GM21576 (cell line): ENCODE data around the gene EEPD1.

ENCODE experiments used
- ATAC-seq: cut with Tn5 transposase; IDR thresholded peaks from one replicate; pipeline ENCODE4 v1.9.1; 2021; ENCODE audit warnings: mild to moderate bottlenecking, moderate library complexity; ENCODE audit not compliant: unreplicated experiment

EEPD1 gene

GRCh38 chr7:36296284-36296683, 143.2 kb downstream of the EEPD1 start:
- no peak for ATAC-seq

DNA sequence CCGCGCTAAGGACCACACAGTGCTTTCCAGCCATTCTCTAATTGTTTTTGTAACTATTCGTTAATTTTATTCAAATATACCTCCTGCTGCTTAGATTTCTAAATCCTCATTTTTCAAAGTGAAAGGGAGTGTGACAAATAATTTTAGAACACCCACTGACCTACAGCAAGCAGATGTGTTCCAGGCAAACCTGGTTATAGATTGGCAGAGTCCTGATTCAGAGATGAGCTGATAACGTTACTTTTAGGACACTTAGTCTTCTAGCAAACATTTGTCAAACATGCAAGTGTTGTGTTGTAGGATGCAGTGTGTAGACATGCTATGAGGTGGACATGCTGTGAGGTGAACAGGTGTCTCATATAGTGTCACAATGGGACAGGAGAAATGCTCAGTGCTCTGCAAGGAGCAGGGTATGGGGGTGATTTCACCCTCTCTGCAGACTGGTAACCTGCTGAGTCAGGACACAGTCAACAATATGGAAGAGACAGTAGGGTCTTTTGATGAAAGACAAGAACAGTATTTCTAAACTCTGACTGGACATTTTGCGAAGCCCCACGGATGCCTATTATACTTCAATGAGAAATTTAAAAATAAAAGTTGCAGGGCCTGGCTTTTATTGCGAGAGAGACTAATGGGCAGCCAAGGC, 144.4 kb downstream of the EEPD1 start:
- ATAC-seq: no peak

GRCh38 chr7:36298106-36298505, 145.1 kb downstream of the EEPD1 start:
- ATAC-seq: no peak

- ATAC-seq: no peak
Observed at GRCh38 chr7:36299223-36299774, 146.2 kb downstream of the EEPD1 start.

- ATAC-seq: no peak
Observed at GRCh38 chr7:36299823-36300341, 146.8 kb downstream of the EEPD1 start.

DNA sequence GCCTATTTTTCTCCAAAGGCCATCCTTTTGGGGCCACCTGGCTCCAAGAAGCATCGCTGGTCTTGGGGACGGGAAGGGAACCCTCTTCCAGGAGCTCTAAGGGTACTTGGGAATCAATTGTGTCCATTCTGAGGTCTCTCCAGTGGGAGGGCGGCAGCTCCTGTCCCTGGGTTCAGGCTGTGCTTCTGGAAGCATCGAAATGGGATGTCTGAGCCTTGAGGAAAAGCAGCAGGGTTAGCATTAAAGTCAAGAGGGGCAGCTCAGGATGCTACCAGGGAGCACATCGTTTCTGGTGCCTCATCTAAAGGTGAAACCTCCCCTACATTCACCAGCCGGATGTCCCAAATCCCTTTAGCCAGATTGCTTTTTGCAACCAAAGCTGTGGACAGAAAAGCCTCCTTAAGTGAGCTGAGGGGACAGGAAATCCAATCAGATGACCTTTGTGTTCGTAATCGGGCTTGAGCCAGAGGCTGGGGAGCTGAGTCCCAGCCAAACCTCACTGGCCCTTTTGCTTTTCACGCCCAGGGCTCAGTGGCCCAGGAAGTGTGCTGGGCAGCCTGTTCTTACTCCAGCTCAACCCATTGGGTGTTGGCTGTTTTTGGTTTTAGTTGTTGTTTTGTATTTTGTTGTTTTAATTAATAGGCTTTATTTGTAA, 147.8 kb downstream of the EEPD1 start:
- ATAC-seq: no peak

DNA sequence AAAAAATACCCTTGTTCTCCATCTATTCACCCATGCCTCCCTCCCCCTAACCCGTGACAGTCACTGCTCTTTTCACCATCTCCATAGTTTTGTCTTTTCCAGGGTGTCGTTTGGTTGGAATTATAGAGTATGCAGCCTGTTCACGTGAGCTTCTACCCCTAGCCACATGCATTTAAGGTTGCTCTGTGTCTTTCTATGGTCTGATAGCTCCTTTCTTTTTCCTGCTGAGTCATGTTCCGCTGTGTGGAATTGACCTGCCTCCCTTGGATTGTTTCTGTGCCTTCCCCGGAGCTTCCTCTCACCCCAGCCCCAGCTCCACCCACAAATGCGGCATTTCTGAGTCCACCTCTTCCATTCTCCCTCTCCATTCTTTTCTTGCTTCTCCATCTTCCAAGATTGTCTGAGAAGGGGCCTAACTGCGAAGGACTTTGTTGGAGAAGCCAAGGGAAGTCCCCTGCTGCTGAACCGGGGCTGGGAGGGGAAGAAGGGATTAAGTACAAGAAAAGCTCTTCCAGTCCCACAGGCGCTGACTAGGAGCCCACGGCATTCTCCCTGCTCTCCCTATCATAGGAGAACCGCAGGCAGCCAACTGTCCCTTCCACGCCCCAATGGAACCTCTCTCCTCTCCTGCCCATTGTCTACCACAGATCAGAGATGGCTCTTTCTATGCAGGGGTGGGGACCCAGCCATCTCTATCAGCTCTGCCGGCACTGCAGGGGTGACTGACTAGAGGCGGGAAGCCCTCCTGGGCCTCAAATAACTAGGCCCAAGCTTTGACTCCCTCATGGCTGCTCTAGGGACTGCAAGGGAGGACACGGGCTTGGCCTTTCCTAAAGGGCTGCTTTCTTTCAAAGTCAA, 149.1 kb downstream of the EEPD1 start:
- ATAC-seq: no peak

- no peak for ATAC-seq
Observed at GRCh38 chr7:36303202-36304098, 150.4 kb downstream of the EEPD1 start.

- ATAC-seq: no peak
Observed at GRCh38 chr7:36304099-36304425, 151.0 kb downstream of the EEPD1 start.

GRCh38 chr7:36305226-36305625, 152.2 kb downstream of the EEPD1 start:
- no peak for ATAC-seq

- no peak for ATAC-seq
Observed at GRCh38 chr7:36305648-36306047, 152.6 kb downstream of the EEPD1 start.

GRCh38 chr7:36306222-36306621, 153.2 kb downstream of the EEPD1 start:
- no peak for ATAC-seq

DNA sequence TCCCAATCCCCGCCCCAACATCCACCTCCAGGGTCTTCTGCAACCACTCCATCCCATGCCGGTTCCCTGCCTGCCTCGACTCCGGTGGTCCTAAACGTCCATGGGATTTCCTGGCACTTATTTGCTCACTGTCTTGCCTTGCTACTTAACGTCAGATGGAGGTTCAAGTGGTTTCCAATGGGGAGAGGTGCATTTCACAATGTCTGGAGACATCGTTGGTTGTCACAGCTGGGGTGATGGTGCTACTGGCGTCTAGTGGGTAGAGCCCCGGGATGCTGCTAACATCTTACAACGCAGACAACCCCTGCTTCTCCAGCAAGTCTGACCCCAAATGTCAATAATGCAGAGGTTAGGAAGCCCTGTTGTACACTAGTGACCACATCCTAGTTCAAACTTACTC, 153.7 kb downstream of the EEPD1 start:
- no peak for ATAC-seq

DNA sequence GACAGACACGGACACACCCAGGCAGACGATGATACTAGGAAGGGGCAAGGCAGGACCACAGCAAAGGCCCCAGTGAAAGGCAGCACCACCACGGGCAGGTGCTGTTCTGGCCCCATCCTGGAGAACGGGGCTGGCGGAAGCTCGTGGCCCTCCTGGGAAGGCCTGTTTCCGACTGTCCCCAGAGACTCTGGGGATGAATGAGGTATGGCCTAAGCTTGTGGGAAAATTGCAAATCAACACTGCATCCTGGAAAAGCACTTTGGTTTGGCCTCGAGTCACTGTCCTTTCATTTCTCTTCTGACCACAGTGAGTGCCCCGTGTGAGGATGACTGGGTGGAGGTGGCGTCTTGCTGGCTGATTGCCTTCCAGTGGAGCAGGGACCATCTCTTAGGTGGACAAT, 155.0 kb downstream of the EEPD1 start:
- no peak for ATAC-seq

- no peak for ATAC-seq
Observed at GRCh38 chr7:36309301-36309700, 156.2 kb downstream of the EEPD1 start.

DNA sequence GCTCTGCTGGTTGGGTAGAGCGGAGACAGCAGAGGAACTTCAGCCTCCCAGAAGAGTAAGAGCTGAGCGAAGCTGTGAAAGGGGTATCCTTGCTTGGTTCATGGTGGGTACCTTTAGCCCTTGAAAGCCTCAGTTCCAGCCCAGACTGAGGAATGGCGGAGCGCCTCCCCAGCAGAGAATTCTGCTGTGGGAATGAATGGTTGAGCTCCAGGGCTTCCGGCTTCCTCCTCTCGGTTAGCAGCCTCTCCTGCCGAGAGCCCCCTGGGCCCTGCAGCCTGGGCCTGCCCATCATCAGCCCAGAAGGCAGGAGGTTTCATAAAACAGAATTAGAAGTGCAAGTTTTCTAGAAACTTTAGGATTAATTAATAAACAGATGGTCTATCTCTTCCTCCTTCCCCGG, 156.7 kb downstream of the EEPD1 start:
- no peak for ATAC-seq

- ATAC-seq: no peak
Observed at GRCh38 chr7:36310897-36311296, 157.8 kb downstream of the EEPD1 start.

GRCh38 chr7:36311539-36311938, 158.5 kb downstream of the EEPD1 start:
- ATAC-seq: no peak

GRCh38 chr7:36312064-36312914, 159.2 kb downstream of the EEPD1 start:
- no peak for ATAC-seq

GRCh38 chr7:36312915-36313334, 159.9 kb downstream of the EEPD1 start:
- no peak for ATAC-seq
